GM18498 (cell line): Measurements from ENCODE around the gene CFAP47.
"Not testable (repeated sequence)": the region's sequence is repeated elsewhere in the genome, so short reads cannot be mapped to it uniquely, and the experiment has no call there.

Experiments used
- ATAC-seq: cut with Tn5 transposase; IDR thresholded peaks from one replicate; pipeline ENCODE4 v1.9.1; 2021; ENCODE audit warnings: mild to moderate bottlenecking, moderate library complexity; ENCODE audit not compliant: unreplicated experiment

The CFAP47 gene

GRCh38 chrX:36214924-36215323 lies 295.4 kb downstream of the CFAP47 start:
- ATAC-seq = no peak

GRCh38 chrX:36218801-36219200 lies 299.3 kb downstream of the CFAP47 start:
- no peak for ATAC-seq

- ATAC-seq = not testable (repeated sequence)
Observed at GRCh38 chrX:36234840-36235528, 315.4 kb downstream of the CFAP47 start.

GRCh38 chrX:36241397-36241796 lies 321.9 kb downstream of the CFAP47 start:
- ATAC-seq = no peak

GRCh38 chrX:36266155-36266554 lies 346.6 kb downstream of the CFAP47 start:
- ATAC-seq = no peak

GRCh38 chrX:36310136-36310535 lies 390.6 kb downstream of the CFAP47 start:
- no peak for ATAC-seq

- no peak for ATAC-seq
Observed at GRCh38 chrX:36314303-36314702, 394.8 kb downstream of the CFAP47 start.

GRCh38 chrX:36334572-36334971 lies 415.0 kb downstream of the CFAP47 start:
- no peak for ATAC-seq

- no peak for ATAC-seq
Observed at GRCh38 chrX:36336751-36337150, 417.2 kb downstream of the CFAP47 start.

- ATAC-seq = no peak
Observed at GRCh38 chrX:36344301-36344700, 424.8 kb downstream of the CFAP47 start.

- ATAC-seq = no peak
Observed at GRCh38 chrX:36348509-36348908, 429.0 kb downstream of the CFAP47 start.

- no peak for ATAC-seq
Observed at GRCh38 chrX:36357855-36358254, 438.3 kb downstream of the CFAP47 start.

- ATAC-seq = no peak
Observed at GRCh38 chrX:36364262-36364661, 444.7 kb downstream of the CFAP47 start.

GRCh38 chrX:36383495-36383894 lies 464.0 kb downstream of the CFAP47 start:
- ATAC-seq = no peak

- ATAC-seq = no peak
Observed at GRCh38 chrX:36388901-36389300, 469.4 kb downstream of the CFAP47 start.

- ATAC-seq = no peak
Observed at GRCh38 chrX:36401774-36402173, 482.2 kb downstream of the CFAP47 start.

GRCh38 chrX:36407836-36408235 lies 488.3 kb downstream of the CFAP47 start:
- no peak for ATAC-seq

GRCh38 chrX:36414056-36414455 lies 494.5 kb downstream of the CFAP47 start:
- ATAC-seq = no peak

GRCh38 chrX:36422368-36422767 lies 502.8 kb downstream of the CFAP47 start:
- ATAC-seq = no peak

- no peak for ATAC-seq
Observed at GRCh38 chrX:36431819-36432218, 512.3 kb downstream of the CFAP47 start.

- ATAC-seq = no peak
Observed at GRCh38 chrX:36434522-36434921, 515.0 kb downstream of the CFAP47 start.
